IPS DF 6.9 (cell line): ENCODE measurements around the gene NGDN.

Source experiments
- DNase-seq: peaks from one replicate; pipeline ENCODE4 v3.0.0-alpha.2; 2013; ENCODE audit warnings: low read depth, low spot score
- H3K27ac ChIP-seq: one replicate; pipeline ENCODE4 v1.5.1; 2013; ENCODE audit warnings: low read length, control low read depth
- H3K27me3 ChIP-seq: 2 replicates; pipeline ENCODE4 v1.6.1; 2013; ENCODE audit warnings: mild to moderate bottlenecking, low read length; ENCODE audit not compliant: control insufficient read depth, insufficient read depth
- H3K36me3 ChIP-seq: 2 replicates; pipeline ENCODE4 v1.6.1; 2013; ENCODE audit warnings: low read length; ENCODE audit not compliant: control insufficient read depth, insufficient read depth
- H3K4me1 ChIP-seq: 2 replicates; pipeline ENCODE4 v1.6.1; 2013; ENCODE audit warnings: low read length; ENCODE audit not compliant: control insufficient read depth, insufficient read depth
- H3K4me3 ChIP-seq: 2 replicates; pipeline ENCODE4 v1.5.1; 2013; ENCODE audit warnings: mild to moderate bottlenecking, low read length
- H3K9me3 ChIP-seq: 2 replicates; pipeline ENCODE4 v1.6.1; 2013; ENCODE audit warnings: low read length, inconsistent platforms; ENCODE audit not compliant: control insufficient read depth, insufficient read depth
- WGBS: extraction: QIAGEN DNeasy Blood & Tissue Kit; methylation state at CpG from one replicate; pipeline ENCODE4 v1.1.7; 2013; ENCODE audit warnings: mixed read lengths, missing lambda C conversion rate; ENCODE audit not compliant: insufficient read length, insufficient coverage; 5-methylcytosine and 5-hydroxymethylcytosine counted together

The NGDN gene

DNA sequence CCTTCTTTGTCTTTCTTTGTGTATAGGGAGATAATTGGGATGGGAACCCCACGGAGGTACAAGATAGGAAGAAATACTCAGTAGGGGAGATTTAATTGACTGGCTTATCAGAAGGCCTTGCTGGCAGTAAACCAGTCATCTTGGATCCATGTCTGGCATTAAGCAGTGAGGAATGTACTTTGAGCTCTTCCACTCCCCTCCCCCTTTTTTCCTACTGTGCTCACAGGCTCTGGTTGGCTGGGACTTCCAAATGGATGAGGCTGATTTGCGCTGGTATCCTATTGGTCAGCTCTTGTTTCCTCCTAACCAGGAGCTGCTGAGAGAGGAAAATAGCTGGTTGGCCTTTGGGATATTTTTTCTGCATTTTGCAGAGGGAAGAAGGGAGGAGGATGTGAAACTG, 24.7 kb downstream of the NGDN start:
- Histone ChIP-seq H3K36me3 (no peaks in the 10 kb centered on the region), H3K27me3 (no peaks in the 10 kb centered on the region), H3K9me3 (no peaks in the 10 kb centered on the region), H3K4me3 (no peak overlapping the region), H3K27ac (no peak overlapping the region), H3K4me1 (no peaks in the 10 kb centered on the region)
- no CpG with 5 or more reads among the region's 2 CpGs for WGBS
- DNase-seq, result peak; percentile 78

DNA sequence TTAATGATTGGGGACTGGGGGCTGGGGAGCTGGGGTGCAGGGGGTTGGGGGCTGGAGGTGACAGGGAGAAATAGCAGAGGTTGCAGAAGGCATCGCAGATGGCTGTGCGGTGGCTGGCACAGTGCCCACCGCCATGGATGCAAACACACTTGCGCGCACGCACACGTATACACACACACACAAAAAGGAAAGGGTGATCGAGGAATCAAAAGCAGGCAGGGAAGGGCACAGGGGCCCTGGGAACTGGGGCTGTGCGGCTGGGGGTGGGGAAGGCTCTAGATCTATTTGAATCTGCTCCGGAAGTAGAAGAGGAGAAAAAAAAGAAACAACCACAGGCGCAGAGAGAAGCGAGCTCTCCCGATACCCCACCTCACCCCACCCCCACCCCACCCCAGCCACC, 42.7 kb downstream of the NGDN start:
- WGBS, result no CpG with 5 or more reads among the region's 13 CpGs
- H3K4me3 ChIP-seq, result no peak overlapping the region
- H3K4me1 ChIP-seq, result peaks cover 1% of the 10 kb centered on the region; the same call in 1 of the 2 replicates
- DNase-seq, result no peak
- H3K9me3 ChIP-seq, result no peaks in the 10 kb centered on the region
- no peaks in the 10 kb centered on the region for H3K27me3 ChIP-seq
- H3K36me3 ChIP-seq, result no peaks in the 10 kb centered on the region
- no peak overlapping the region for H3K27ac ChIP-seq

- Histone ChIP-seq H3K27ac (no peak overlapping the region), H3K27me3 (no peaks in the 10 kb centered on the region), H3K4me1 (peaks cover 1% of the 10 kb centered on the region; the same call in 1 of the 2 replicates), H3K4me3 (no peak overlapping the region), H3K9me3 (no peaks in the 10 kb centered on the region), H3K36me3 (no peaks in the 10 kb centered on the region)
- WGBS, result no CpG with 5 or more reads among the region's 25 CpGs
- DNase-seq, result no peak
These were observed 43.7 kb downstream of the NGDN start for GRCh38 chr14:23513005-23513817.

- H3K27ac ChIP-seq, result no peak overlapping the region
- no peaks in the 10 kb centered on the region for H3K36me3 ChIP-seq
- no peak overlapping the region for H3K4me3 ChIP-seq
- WGBS, result no CpG with 5 or more reads among the region's 8 CpGs
- no peaks in the 10 kb centered on the region for H3K27me3 ChIP-seq
- peaks cover 3% of the 10 kb centered on the region for H3K4me1 ChIP-seq
- no peaks in the 10 kb centered on the region for H3K9me3 ChIP-seq
- no peak for DNase-seq
These were observed 44.5 kb downstream of the NGDN start for GRCh38 chr14:23513818-23514643.

DNA sequence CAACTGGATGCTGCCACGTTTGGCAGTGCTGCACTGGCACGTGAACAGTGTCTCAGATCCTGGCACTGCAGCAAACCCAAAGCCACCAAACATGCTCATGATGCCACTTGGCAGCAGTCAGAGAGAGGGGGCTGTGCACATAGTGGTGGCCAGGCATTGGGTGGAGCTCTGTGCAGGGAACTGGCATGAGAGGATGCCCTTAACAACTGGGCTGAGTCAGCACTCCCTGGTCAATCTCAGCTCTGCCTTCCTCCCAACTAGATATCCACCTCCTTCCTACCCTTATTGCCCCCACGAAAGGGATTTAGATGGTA, 45.1 kb downstream of the NGDN start:
- Histone ChIP-seq H3K27ac (no peak overlapping the region), H3K9me3 (no peaks in the 10 kb centered on the region), H3K27me3 (no peaks in the 10 kb centered on the region), H3K4me1 (peaks cover 3% of the 10 kb centered on the region), H3K36me3 (no peaks in the 10 kb centered on the region), H3K4me3 (no peak overlapping the region)
- no peak for DNase-seq
- WGBS, result no CpG with 5 or more reads among the region's 3 CpGs

- Histone ChIP-seq H3K4me1 (peaks cover 8% of the 10 kb centered on the region), H3K27ac (no peak overlapping the region), H3K27me3 (no peaks in the 10 kb centered on the region), H3K36me3 (peaks cover 5% of the 10 kb centered on the region), H3K9me3 (no peaks in the 10 kb centered on the region), H3K4me3 (no peak overlapping the region)
- WGBS, result no CpG with 5 or more reads among the region's 6 CpGs
- DNase-seq, result no peak
These were observed 48.3 kb downstream of the NGDN start for GRCh38 chr14:23517650-23518326.

- DNase-seq, result no peak
- no peak overlapping the region for H3K27ac ChIP-seq
- H3K36me3 ChIP-seq, result peaks cover 5% of the 10 kb centered on the region
- H3K9me3 ChIP-seq, result no peaks in the 10 kb centered on the region
- no CpG with 5 or more reads among the region's 4 CpGs for WGBS
- H3K4me3 ChIP-seq, result no peak overlapping the region
- no peaks in the 10 kb centered on the region for H3K27me3 ChIP-seq
- peaks cover 11% of the 10 kb centered on the region for H3K4me1 ChIP-seq
These were observed 49.2 kb downstream of the NGDN start for GRCh38 chr14:23518709-23519108.

GRCh38 chr14:23520899-23521533, 51.5 kb downstream of the NGDN start:
- peaks cover 13% of the 10 kb centered on the region for H3K4me1 ChIP-seq
- H3K36me3 ChIP-seq, result peaks cover 18% of the 10 kb centered on the region
- no peak overlapping the region for H3K4me3 ChIP-seq
- no peak overlapping the region for H3K27ac ChIP-seq
- DNase-seq, result no peak
- no peaks in the 10 kb centered on the region for H3K9me3 ChIP-seq
- no CpG with 5 or more reads among the region's 14 CpGs for WGBS
- no peaks in the 10 kb centered on the region for H3K27me3 ChIP-seq

DNA sequence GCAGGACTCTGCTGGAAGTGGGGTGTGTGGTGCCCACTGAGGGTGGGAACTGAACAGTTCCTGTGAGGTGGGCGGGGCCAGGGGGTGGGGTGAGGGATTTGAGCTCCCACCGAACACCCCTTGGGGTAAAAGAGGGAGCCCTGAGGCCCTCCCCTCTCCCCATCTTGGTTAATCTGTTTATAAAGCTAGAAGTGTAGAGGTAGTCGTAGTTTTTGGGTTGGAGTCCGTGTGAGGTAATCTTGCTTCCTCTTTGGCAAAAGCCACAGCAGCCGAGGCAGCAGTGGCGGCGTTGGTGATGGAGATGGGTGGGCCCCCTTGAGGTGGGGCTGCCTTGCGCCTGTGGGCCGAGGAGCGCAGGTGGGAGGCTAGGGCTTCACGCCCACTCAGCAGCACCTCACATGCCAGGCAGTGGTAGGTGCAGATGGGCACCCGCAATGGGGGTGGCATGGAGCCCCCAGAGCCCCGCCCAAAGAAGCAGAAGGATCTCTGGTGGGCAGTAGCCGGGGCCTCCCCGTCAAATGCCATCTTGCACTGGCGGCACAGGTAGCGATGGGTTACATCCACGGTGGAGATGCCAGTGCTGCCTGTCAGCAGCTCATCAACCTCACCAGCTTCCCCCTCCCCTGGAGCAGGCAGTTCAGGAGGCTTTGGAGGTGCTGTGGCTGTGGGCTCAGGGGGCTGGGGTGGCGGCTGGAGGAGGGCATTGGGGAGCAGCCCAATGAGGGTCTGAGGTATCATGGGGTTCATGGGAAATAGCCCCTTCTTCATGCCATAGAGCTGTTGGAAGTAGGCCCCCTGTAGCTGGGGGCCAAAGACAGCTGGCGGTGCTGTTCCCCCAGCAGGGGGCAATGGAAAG, 52.5 kb downstream of the NGDN start:
- no peak overlapping the region for H3K4me3 ChIP-seq

More for the DNA sequence above, 52.5 kb downstream of the NGDN start:
- DNase-seq, result no peak
- no CpG with 5 or more reads among the region's 20 CpGs for WGBS
- Histone ChIP-seq H3K27me3 (no peaks in the 10 kb centered on the region), H3K9me3 (no peaks in the 10 kb centered on the region), H3K27ac (no peak overlapping the region), H3K36me3 (peaks cover 24% of the 10 kb centered on the region), H3K4me1 (peaks cover 13% of the 10 kb centered on the region)
